ENCODE results near the gene SPOCK1.
"Not testable (repeated sequence)": the region's sequence is repeated elsewhere in the genome, so short reads cannot be mapped to it uniquely, and the experiment has no call there.

SPOCK1 gene

GRCh38 chr5:137254119-137255090 lies 244.7 kb downstream of the SPOCK1 start:
- no peak for DNase-seq

- DNase-seq, result no peak
These were observed 246.6 kb downstream of the SPOCK1 start for GRCh38 chr5:137252512-137252911.

GRCh38 chr5:137250421-137250820 lies 248.7 kb downstream of the SPOCK1 start:
- no peak for DNase-seq

GRCh38 chr5:137248527-137248926 lies 250.6 kb downstream of the SPOCK1 start:
- no peak for DNase-seq

GRCh38 chr5:137245438-137245837 lies 253.7 kb downstream of the SPOCK1 start:
- no peak for DNase-seq

GRCh38 chr5:137240285-137240684 lies 258.8 kb downstream of the SPOCK1 start:
- no peak for DNase-seq

- DNase-seq, result no peak
These were observed 262.1 kb downstream of the SPOCK1 start for GRCh38 chr5:137236849-137237507.

GRCh38 chr5:137236252-137236651 lies 262.9 kb downstream of the SPOCK1 start:
- DNase-seq, result no peak

- no peak for DNase-seq
These were observed 263.9 kb downstream of the SPOCK1 start for GRCh38 chr5:137234973-137235943.

- no peak for DNase-seq
These were observed 265.4 kb downstream of the SPOCK1 start for GRCh38 chr5:137233726-137234125.

- DNase-seq, result not testable (repeated sequence)
These were observed 265.8 kb downstream of the SPOCK1 start for GRCh38 chr5:137233304-137233703.

- DNase-seq, result no peak
These were observed 267.6 kb downstream of the SPOCK1 start for GRCh38 chr5:137231540-137231939.

- DNase-seq, result no peak
These were observed 270.3 kb downstream of the SPOCK1 start for GRCh38 chr5:137228816-137229215.

GRCh38 chr5:137226081-137226480 lies 273.0 kb downstream of the SPOCK1 start:
- DNase-seq, result no peak

- DNase-seq, result no peak
These were observed 275.5 kb downstream of the SPOCK1 start for GRCh38 chr5:137223324-137224295.

- no peak for DNase-seq
These were observed 277.2 kb downstream of the SPOCK1 start for GRCh38 chr5:137221943-137222342.

- peak; percentile 6 for DNase-seq
These were observed 278.6 kb downstream of the SPOCK1 start for GRCh38 chr5:137220523-137220927.

- DNase-seq, result no peak
These were observed 280.2 kb downstream of the SPOCK1 start for GRCh38 chr5:137218896-137219295.

- DNase-seq, result no peak
These were observed 280.7 kb downstream of the SPOCK1 start for GRCh38 chr5:137218471-137218870.

- no peak for DNase-seq
These were observed 281.4 kb downstream of the SPOCK1 start for GRCh38 chr5:137217599-137218200.

GRCh38 chr5:137216976-137217598 lies 282.0 kb downstream of the SPOCK1 start:
- no peak for DNase-seq
